ENCODE measurements around the gene PERM1.

Gene PERM1

GRCh38 chr1:965526-966134 lies 16.3 kb downstream of the PERM1 start:
- DNase-seq (ENCODE audit: low read depth, low spot score), result no peak

DNA sequence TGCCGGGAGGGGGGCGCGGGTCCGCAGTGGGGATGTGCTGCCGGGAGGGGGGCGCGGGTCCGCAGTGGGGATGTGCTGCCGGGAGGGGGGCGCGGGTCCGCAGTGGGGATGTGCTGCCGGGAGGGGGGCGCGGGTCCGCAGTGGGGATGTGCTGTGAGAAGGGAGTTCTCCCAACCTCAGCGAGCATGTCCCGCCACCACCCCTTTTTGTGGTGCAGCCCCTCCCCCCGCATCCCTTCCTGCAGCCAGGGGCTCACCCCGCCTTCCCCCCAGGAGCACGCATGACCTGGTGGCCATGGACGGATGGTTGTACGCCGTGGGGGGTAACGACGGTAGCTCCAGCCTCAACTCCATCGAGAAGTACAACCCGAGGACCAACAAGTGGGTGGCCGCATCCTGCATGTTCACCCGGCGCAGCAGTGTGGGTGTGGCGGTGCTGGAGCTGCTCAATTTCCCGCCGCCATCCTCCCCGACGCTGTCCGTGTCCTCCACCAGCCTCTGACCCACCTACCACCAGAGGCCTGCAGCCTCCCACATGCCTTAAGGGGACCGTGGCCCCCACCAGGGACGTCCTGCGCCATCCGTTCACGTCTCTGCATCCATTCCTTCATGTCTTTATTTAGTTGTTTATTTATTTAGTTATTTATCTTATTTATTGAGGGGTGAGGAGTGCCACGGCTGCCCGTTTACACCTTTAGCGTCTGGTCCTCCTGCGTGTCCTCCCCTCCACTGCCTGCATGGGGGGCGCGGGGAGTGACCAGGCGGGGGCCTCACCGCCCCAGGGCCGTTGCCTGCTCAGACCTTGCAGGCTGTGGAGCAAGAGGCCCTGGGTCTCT lies 17.0 kb downstream of the PERM1 start:
- DNase-seq (ENCODE audit: low read depth, low spot score), result no peak

- DNase-seq (ENCODE audit: low read depth, low spot score), result no peak
Measured at GRCh38 chr1:963746-964525, 18.0 kb downstream of the PERM1 start.

- DNase-seq (ENCODE audit: low read depth, low spot score), result no peak
Measured at GRCh38 chr1:963301-963651, 18.6 kb downstream of the PERM1 start.

DNA sequence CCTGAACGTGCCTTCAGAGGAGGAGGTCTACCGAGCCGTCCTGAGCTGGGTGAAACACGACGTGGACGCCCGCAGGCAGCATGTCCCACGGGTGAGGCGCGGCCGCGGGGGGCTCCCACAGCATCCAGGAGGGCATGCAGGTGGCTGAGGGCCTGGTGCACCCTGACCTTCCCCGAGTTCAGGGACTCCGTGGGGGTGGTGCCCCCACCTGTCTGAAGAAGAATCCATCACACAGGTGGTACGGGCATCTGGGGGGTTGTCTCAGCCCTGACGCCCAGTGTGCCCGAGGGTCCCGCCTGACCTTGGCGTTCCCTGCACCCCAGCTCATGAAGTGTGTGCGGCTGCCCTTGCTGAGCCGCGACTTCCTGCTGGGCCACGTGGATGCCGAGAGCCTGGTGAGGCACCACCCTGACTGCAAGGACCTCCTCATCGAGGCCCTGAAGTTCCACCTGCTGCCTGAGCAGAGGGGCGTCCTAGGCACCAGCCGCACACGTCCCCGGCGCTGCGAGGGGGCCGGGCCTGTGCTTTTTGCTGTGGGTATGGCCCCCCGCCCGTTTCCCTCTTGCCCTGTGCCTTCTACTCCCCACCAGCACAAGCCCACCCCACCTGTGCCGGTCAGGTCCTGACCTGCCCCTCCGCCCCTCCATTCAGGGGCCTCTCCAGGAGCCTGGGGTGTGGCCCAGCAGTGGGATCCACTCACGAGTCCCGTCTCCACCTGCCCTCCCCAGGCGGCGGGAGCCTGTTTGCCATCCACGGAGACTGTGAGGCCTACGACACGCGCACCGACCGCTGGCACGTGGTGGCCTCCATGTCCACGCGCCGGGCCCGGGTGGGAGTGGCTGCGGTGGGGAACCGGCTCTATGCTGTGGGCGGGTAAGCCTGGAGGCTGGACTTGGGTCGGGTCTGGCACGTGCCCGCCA lies 19.3 kb downstream of the PERM1 start:
- no peak for DNase-seq (ENCODE audit: low read depth, low spot score)

- no peak for DNase-seq (ENCODE audit: low read depth, low spot score)
Measured at GRCh38 chr1:961132-961669, 20.7 kb downstream of the PERM1 start.

GRCh38 chr1:960363-961131 lies 21.3 kb downstream of the PERM1 start, which contains the start of gene KLHL17:
KLHL17 (plus strand) TSS chr1:960584; CDS start chr1:960694, 110 bp downstream.
- no peak for DNase-seq (ENCODE audit: low read depth, low spot score)

DNA sequence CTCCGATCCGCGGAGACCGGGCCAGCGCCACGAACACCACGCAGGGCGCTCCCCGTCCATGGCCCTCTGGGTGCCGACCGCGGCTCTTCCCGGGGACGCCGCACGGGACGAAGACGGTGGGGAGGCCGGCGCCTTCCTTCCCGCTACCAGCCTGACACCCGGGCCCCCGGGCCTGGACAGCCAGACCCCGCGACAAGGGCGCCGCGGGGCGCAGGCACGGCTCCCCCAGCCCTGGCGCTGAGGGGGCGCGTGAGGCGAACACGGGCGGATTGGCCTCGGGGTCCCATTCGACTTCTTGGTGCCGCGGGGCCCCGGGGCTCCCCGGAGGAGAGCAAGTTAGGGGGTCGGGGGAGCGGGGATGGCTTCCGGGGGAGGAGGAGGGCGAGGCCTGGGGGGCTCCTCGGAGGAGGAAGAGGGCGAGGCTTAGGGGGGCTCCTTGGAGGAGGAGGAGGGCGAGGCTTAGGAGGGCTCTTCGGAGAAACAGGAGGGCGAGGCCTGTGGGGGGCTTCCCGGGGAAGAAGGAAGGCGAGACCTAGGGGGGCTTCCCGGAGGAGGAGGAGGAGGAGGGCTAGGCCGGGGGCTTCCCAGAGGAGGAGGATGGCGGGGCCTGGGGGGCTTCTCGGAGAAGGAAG lies 22.0 kb downstream of the PERM1 start:
- DNase-seq (ENCODE audit: low read depth, low spot score), result no peak

GRCh38 chr1:958823-959730 lies 22.8 kb downstream of the PERM1 start, which contains the start of gene NOC2L:
NOC2L (minus strand) TSS chr1:959256; CDS start chr1:959240, 16 bp downstream.
- DNase-seq (ENCODE audit: low read depth, low spot score), result no peak

- DNase-seq (ENCODE audit: low read depth, low spot score), result no peak
Measured at GRCh38 chr1:956636-957035, 25.3 kb downstream of the PERM1 start.

DNA sequence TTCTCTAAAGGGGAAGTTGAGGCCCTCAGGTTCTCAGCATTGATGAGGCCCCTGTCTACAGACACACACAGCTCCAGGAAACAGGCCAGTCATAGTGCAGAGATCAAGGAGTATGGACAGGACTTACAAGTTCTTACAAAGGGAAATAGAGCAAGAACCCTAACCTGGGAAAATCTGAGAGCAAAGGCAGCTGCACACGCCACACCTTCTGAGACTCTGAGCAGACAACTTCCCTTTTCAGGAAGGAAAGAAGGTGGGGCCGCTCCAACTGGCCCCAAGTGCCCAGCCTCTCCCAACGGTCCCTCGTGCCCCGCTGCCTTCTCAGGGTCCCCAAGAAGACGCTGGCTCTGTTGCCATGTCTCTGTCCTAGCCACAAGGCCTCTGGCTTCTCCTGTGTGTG lies 26.4 kb downstream of the PERM1 start:
- no peak for DNase-seq (ENCODE audit: low read depth, low spot score)

- DNase-seq (ENCODE audit: low read depth, low spot score), result no peak
Measured at GRCh38 chr1:954927-955326, 27.0 kb downstream of the PERM1 start.

DNA sequence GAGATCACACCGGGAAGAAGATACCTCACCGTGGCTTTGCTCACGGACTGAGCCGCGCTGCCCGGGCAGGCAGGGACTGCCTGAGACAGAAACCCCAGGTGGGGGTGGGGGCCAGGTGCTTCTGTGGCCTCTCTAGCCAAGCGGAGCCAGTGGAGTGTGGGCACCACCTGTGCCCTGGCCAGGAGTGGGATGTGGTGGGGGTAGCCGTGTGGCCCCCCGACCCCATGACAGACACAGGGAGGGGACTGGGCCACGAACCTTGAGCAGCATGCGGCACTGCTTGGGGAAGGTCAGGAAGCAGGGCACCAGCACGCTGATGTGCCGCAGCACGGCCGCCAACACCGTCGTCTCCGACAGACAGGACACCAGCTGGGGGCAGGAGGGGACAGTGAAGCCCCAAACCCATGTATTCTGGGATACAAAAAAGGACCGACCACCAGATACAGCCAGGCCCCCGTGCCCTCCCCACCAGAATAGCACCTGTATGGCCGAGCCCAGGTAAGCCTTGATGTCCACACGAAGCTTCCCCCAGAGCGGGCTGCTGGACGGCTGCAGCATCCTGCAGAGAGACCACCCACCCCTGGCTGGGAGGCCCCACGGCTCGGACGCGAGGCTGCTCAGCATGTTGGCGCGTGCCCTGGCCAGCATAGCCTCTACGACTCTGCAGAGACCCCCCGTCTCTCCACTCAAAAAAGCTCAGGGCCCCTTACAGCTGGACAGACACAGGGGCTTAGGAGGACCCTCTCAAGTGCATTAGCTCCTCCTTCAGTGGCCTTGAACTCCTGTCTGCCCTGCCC lies 28.2 kb downstream of the PERM1 start:
- DNase-seq (ENCODE audit: low read depth, low spot score), result no peak

DNA sequence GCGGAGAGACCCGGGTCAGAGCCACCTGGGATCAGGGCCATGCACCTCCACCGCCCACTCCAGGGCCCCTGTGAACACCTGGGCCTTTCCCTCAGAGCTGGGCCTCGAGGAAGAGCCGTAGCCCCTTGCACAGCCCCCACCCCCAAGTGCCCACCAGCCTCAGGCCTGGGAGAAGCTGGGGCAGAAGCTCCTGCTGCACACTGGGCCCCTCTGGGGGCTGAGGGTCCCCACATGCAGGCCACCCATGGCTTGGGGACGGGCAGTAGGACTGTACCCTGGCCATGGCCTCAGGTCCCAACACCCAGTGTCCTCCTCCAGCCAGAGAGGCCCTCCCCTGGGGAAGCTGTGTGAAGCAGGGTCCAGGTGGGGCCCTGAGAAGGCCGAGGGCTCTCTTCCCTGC lies 29.3 kb downstream of the PERM1 start:
- DNase-seq (ENCODE audit: low read depth, low spot score), result no peak

- DNase-seq (ENCODE audit: low read depth, low spot score), result no peak
Measured at GRCh38 chr1:952201-952600, 29.7 kb downstream of the PERM1 start.

DNA sequence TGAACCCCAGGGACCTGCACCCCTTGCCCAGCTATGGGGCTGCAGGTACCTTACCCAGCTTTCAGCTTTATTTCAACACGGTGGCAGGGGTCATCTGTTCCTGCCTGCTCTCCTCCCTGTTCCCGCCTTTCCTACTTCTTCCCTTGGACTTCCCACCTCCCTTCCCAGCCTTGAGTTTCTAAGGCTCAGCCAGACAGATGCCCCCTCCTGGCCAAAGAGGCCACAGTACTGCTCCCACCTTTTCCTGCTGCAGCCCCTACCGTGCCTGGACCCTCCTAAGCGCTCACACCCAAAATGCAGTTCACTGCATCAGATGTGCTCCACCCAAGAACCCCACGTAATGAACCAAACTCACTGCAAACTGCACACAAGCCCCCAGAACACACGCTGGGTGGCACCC lies 30.5 kb downstream of the PERM1 start:
- no peak for DNase-seq (ENCODE audit: low read depth, low spot score)

DNA sequence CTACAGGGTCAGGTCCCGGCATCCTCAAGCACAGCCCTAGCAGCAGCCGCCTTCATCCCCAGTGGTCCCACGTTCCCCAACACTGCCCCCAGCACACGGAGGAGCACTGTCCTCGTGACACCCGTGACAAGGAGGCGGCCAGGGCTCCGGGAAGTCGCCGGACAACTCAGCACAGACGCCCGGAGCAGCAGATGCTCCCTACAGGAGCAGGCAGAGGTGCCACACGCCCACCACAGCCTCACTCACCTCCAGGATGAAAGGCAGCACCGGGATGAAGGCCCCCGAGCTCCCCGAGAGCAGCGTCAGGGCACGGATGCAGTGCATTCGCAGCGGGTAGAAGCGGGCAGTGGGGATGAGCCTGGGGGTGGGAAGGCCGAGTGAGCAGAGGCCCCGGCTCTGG lies 31.0 kb downstream of the PERM1 start:
- no peak for DNase-seq (ENCODE audit: low read depth, low spot score)

DNA sequence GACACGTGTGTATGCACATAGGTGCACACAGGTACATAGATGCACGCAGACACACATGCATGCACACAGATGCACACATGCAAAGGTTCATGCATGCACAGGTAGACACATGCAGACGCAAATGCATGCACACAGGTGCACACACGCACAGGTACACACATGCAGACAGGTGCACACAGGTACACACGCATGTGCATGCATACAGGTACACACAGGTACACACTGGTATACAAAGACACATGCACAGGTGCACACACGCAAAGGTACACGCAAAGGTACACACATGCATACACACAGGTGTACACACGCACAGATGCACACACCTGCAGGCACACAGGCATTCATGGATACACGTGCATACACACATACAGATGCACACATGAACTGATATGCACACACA lies 31.6 kb downstream of the PERM1 start:
- no peak for DNase-seq (ENCODE audit: low read depth, low spot score)
